GM18526 (cell line): ENCODE measurements around the gene MEA1.

ENCODE experiments used
- POLR2A ChIP-seq: IDR thresholded peaks from 3 replicates; pipeline ENCODE4 v1.6.1; 2011; ENCODE audit not compliant: insufficient read length; ENCODE audit errors: extremely low read depth

The MEA1 gene

GRCh38 chr6:43013843-43014433, at the start of gene MEA1, which contains the start of gene KLHDC3:
Gene MEA1 (minus strand): TSS chr6:43013946. CDS start chr6:43013813, 133 bp downstream.
Gene KLHDC3 (plus strand): TSS chr6:43014249. CDS start chr6:43017193, 2,944 bp downstream.
- TF ChIP-seq POLR2A = peak; percentile 73

- no peak for TF ChIP-seq POLR2A
Measured at GRCh38 chr6:43062818-43063217, 49.1 kb upstream of the MEA1 start.

GRCh38 chr6:43061861-43062260, 48.1 kb upstream of the MEA1 start:
- TF ChIP-seq POLR2A = no peak

GRCh38 chr6:43060755-43061633, 47.2 kb upstream of the MEA1 start:
- no peak for TF ChIP-seq POLR2A

GRCh38 chr6:43060034-43060754, 46.4 kb upstream of the MEA1 start:
- no peak for TF ChIP-seq POLR2A

- peak; percentile 91 for TF ChIP-seq POLR2A
Measured at GRCh38 chr6:43059168-43060033, 45.7 kb upstream of the MEA1 start, which contains the start of the genes KLC4 and MRPL2. Gene KLC4 (plus strand): TSS chr6:43059631. CDS start chr6:43061336, 1,705 bp downstream. Gene MRPL2 (minus strand): TSS chr6:43059434. CDS start chr6:43059381, 53 bp downstream.

- no peak for TF ChIP-seq POLR2A
Measured at GRCh38 chr6:43058531-43058930, 44.8 kb upstream of the MEA1 start.

GRCh38 chr6:43055966-43056365, 42.2 kb upstream of the MEA1 start:
- no peak for TF ChIP-seq POLR2A

GRCh38 chr6:43054206-43054943, 40.6 kb upstream of the MEA1 start:
- TF ChIP-seq POLR2A = no peak

GRCh38 chr6:43053545-43054205, 39.9 kb upstream of the MEA1 start, which contains the start of gene CUL7:
Gene CUL7 (minus strand): TSS chr6:43053851. CDS start chr6:43052788, 1,063 bp downstream.
- TF ChIP-seq POLR2A = peak; percentile 89

GRCh38 chr6:43052842-43053544, 39.2 kb upstream of the MEA1 start:
- no peak for TF ChIP-seq POLR2A

- TF ChIP-seq POLR2A = no peak
Measured at GRCh38 chr6:43052225-43052841, 38.6 kb upstream of the MEA1 start.
